DND-41 (cell line): ENCODE data around the gene SLC25A26.

Source experiments
- ATAC-seq: fragments of 200-7000 bp; cut with Tn5 transposase; 3 replicates; pipeline ENCODE4 v1.9.1; 2021; ENCODE audit warnings: low read depth; ENCODE audit not compliant: insufficient read depth
- DNase-seq: peaks from one replicate; pipeline ENCODE4 v3.0.0-alpha.2; 2020
- H2AFZ ChIP-seq: 2 replicates; pipeline ENCODE4 v1.6.0; 2012; ENCODE audit warnings: low read depth, low read length
- H3K27ac ChIP-seq: 2 replicates; pipeline ENCODE4 v1.5.1; 2012; ENCODE audit warnings: low read length, inconsistent platforms
- H3K27me3 ChIP-seq: fragments of 200-600 bp; sonication (generic); 2 replicates; pipeline ENCODE4 v1.6.0; 2012; ENCODE audit warnings: low read length, mild to moderate bottlenecking, inconsistent platforms; ENCODE audit not compliant: insufficient read depth, poor library complexity
- H3K36me3 ChIP-seq: 2 replicates; pipeline ENCODE4 v1.5.1; 2012; ENCODE audit warnings: low read length, inconsistent platforms; ENCODE audit not compliant: insufficient read depth
- H3K4me1 ChIP-seq: 2 replicates; pipeline ENCODE4 v1.5.1; 2012; ENCODE audit warnings: mild to moderate bottlenecking, low read length; ENCODE audit not compliant: insufficient read depth
- H3K4me2 ChIP-seq: 2 replicates; pipeline ENCODE4 v1.6.0; 2012; ENCODE audit warnings: mild to moderate bottlenecking, moderate library complexity, low read length, inconsistent platforms; ENCODE audit not compliant: insufficient read depth
- H3K4me3 ChIP-seq, 2 experiments: fragments of 200-600 bp in 1 of 2; shearing (Covaris generic) in 1 of 2; 2 replicates each; pipeline ENCODE4 v1.5.1; 2012 to 2016; ENCODE audit warnings: inconsistent platforms in 2 of 2, low read length in 2 of 2, mild to moderate bottlenecking in 2 of 2, low read depth in 1 of 2, moderate library complexity in 1 of 2
- H3K79me2 ChIP-seq: 2 replicates; pipeline ENCODE4 v1.6.0; 2012; ENCODE audit warnings: low read length, inconsistent platforms; ENCODE audit not compliant: insufficient read depth
- H3K9ac ChIP-seq: 2 replicates; pipeline ENCODE4 v1.6.0; 2012; ENCODE audit warnings: low read depth, mild to moderate bottlenecking, inconsistent platforms, low read length, moderate library complexity
- H3K9me3 ChIP-seq: 2 replicates; pipeline ENCODE4 v1.5.1; 2012; ENCODE audit warnings: low read length, moderate library complexity, mild to moderate bottlenecking, inconsistent platforms; ENCODE audit not compliant: insufficient read depth, severe bottlenecking
- H4K20me1 ChIP-seq: 2 replicates; pipeline ENCODE4 v1.6.0; 2012; ENCODE audit warnings: low read length; ENCODE audit not compliant: insufficient read depth
- CTCF ChIP-seq: IDR thresholded peaks from 2 replicates; pipeline ENCODE4 v1.5.1; 2012; ENCODE audit warnings: borderline replicate concordance, low read length, moderate library complexity, mild to moderate bottlenecking; ENCODE audit not compliant: poor library complexity, severe bottlenecking; ENCODE audit errors: extremely low read depth
- EZH2 ChIP-seq: IDR thresholded peaks from 3 replicates; pipeline ENCODE4 v1.6.1; 2012; ENCODE audit warnings: borderline replicate concordance, low read depth, mild to moderate bottlenecking, moderate library complexity, low read length, inconsistent platforms; ENCODE audit not compliant: severe bottlenecking

Gene SLC25A26

GRCh38 chr3:66372681-66373350 is 152.0 kb downstream of the SLC25A26 start:
- no peak overlapping the region for H3K9ac ChIP-seq
- no peak overlapping the region for H3K4me2 ChIP-seq
- H3K36me3 ChIP-seq, result peaks cover 22% of the 10 kb centered on the region
- H3K4me3 ChIP-seq, result no peak overlapping the region
- no peaks in the 10 kb centered on the region for H3K9me3 ChIP-seq
- ATAC-seq (peak; percentile 58; the same call in 1 of the 3 replicates), DNase-seq (peak; percentile 15)
- H3K79me2 ChIP-seq, result no peaks in the 10 kb centered on the region
- peaks cover 9% of the 10 kb centered on the region for H3K4me1 ChIP-seq
- no peak overlapping the region for H2AFZ ChIP-seq
- no peaks in the 10 kb centered on the region for H4K20me1 ChIP-seq
- TF ChIP-seq EZH2 (no peak), CTCF (peak; percentile 45)
- no peaks in the 10 kb centered on the region for H3K27me3 ChIP-seq
- H3K27ac ChIP-seq, result no peak overlapping the region

GRCh38 chr3:66376568-66376967 is 155.8 kb downstream of the SLC25A26 start:
- H3K9me3 ChIP-seq, result no peaks in the 10 kb centered on the region
- DNase-seq, result no peak
- H2AFZ ChIP-seq, result no peak overlapping the region
- H3K4me3 ChIP-seq, result no peak overlapping the region
- no peak overlapping the region for H3K27ac ChIP-seq
- no peaks in the 10 kb centered on the region for H3K79me2 ChIP-seq
- H3K27me3 ChIP-seq, result no peaks in the 10 kb centered on the region
- no peak overlapping the region for H3K4me2 ChIP-seq
- TF ChIP-seq EZH2, result no peak
- TF ChIP-seq CTCF, result no peak
- ATAC-seq, result no peak
- H3K4me1 ChIP-seq, result peaks cover 16% of the 10 kb centered on the region
- H3K36me3 ChIP-seq, result peaks cover 56% of the 10 kb centered on the region
- H4K20me1 ChIP-seq, result no peaks in the 10 kb centered on the region
- no peak overlapping the region for H3K9ac ChIP-seq

GRCh38 chr3:66377800-66378199 is 157.0 kb downstream of the SLC25A26 start:
- no peak overlapping the region for H2AFZ ChIP-seq
- H3K27ac ChIP-seq, result peak overlapping the region; percentile 57
- no peaks in the 10 kb centered on the region for H3K79me2 ChIP-seq
- no peaks in the 10 kb centered on the region for H3K9me3 ChIP-seq
- no peak overlapping the region for H3K9ac ChIP-seq
- peaks cover 67% of the 10 kb centered on the region for H3K36me3 ChIP-seq
- peak; percentile 37 for DNase-seq
- H4K20me1 ChIP-seq, result no peaks in the 10 kb centered on the region
- no peak overlapping the region for H3K4me3 ChIP-seq
- no peak for TF ChIP-seq EZH2
- TF ChIP-seq CTCF, result no peak
- H3K4me2 ChIP-seq, result no peak overlapping the region
- peak; percentile 77 for ATAC-seq
- peaks cover 16% of the 10 kb centered on the region for H3K4me1 ChIP-seq
- H3K27me3 ChIP-seq, result no peaks in the 10 kb centered on the region
